B cell (primary cell): ENCODE data around the gene CLIC6.

Experiments used
- EZH2 ChIP-seq: IDR thresholded peaks from 2 replicates; pipeline ENCODE4 v1.6.1; 2012; ENCODE audit warnings: borderline replicate concordance, low read depth, mild to moderate bottlenecking, moderate library complexity, low read length; ENCODE audit not compliant: insufficient read depth, poor library complexity, severe bottlenecking
- TF ChIP-seq, protein P1 (sequence below): fragments of 200-600 bp; IDR thresholded peaks from one replicate; pipeline ENCODE4 v1.8.0; 2022; ENCODE audit warnings: antibody characterized with exemption, mild to moderate bottlenecking

DNA sequence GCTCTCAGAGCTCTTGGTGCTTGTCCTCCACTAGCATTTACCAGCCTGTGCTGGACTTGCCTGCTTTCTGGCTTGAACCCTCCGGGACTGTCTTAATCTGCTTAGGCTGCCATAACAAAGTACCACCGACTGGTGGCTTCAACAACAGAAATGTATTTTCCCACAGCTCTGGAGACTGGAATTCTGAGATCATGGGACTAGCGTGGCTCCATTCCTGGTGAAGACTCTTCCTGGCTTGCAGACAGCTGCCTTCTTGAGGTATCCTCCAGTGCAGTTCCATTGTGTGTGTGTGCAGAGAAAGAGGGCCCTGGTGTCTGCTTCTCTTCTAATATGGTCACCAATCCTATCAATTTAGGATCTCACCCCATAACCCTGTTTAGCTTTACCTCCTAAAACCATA, 31.8 kb upstream of the CLIC6 start:
- TF ChIP-seq, protein P1, sequence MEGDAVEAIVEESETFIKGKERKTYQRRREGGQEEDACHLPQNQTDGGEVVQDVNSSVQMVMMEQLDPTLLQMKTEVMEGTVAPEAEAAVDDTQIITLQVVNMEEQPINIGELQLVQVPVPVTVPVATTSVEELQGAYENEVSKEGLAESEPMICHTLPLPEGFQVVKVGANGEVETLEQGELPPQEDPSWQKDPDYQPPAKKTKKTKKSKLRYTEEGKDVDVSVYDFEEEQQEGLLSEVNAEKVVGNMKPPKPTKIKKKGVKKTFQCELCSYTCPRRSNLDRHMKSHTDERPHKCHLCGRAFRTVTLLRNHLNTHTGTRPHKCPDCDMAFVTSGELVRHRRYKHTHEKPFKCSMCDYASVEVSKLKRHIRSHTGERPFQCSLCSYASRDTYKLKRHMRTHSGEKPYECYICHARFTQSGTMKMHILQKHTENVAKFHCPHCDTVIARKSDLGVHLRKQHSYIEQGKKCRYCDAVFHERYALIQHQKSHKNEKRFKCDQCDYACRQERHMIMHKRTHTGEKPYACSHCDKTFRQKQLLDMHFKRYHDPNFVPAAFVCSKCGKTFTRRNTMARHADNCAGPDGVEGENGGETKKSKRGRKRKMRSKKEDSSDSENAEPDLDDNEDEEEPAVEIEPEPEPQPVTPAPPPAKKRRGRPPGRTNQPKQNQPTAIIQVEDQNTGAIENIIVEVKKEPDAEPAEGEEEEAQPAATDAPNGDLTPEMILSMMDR = no peak
- no peak for TF ChIP-seq EZH2
